Caco-2 (cell line): Measurements from ENCODE around the gene BHLHE40. TPM values are rescaled to one million over a fixed set of nuclear protein-coding genes. Genes with fewer than 3 reads are reported as not detected.

Experiments
- BruUV-seq: library from RNA; stranded (reverse); fragments of 400-500 nt; replicated peaks from 2 replicates; lab custom pipeline; 2021; lab: Mats Ljungman, UMichigan
- CTCF ChIA-PET: fragments of 300-600 bp; sonication (Branson Sonifier 250); formaldehyde crosslinking; loops from one replicate; lab custom pipeline; 2022; ENCODE audit warnings: antibody characterized with exemption; lab: Charles Lee
- POLR2A ChIA-PET: fragments of 300-600 bp; sonication (Branson Sonifier 250); formaldehyde crosslinking; loops from one replicate; lab custom pipeline; 2022; ENCODE audit warnings: antibody characterized with exemption; lab: Charles Lee
- DNase-seq, 2 experiments: peaks; one replicate each; pipeline versions ENCODE4 v3.0.0 to v3.0.0-alpha.2; 2020 to 2022
- H3K27me3 ChIP-seq: replicated peaks from 2 replicates; pipeline ENCODE4 v1.6.0; 2011; ENCODE audit warnings: low read length; ENCODE audit not compliant: control insufficient read depth, insufficient read depth
- H3K36me3 ChIP-seq: 2 replicates; pipeline ENCODE4 v1.5.1; 2011; ENCODE audit warnings: low read length; ENCODE audit not compliant: control insufficient read depth, insufficient read depth
- H3K4me1 ChIP-seq: fragments of 250-450 bp; sonication (Bioruptor Pico); 2 replicates; pipeline ENCODE4 v1.5.1; 2020; ENCODE audit warnings: mild to moderate bottlenecking
- H3K4me3 ChIP-seq: 2 replicates; pipeline ENCODE4 v1.5.1; 2011; ENCODE audit warnings: low read depth, mild to moderate bottlenecking, control low read depth, low read length
- H3K9me3 ChIP-seq: fragments of 250-450 bp; sonication (Bioruptor Pico); 2 replicates; pipeline ENCODE4 v1.5.1; 2020; ENCODE audit warnings: mild to moderate bottlenecking, moderate library complexity
- H3K27ac Mint-ChIP-seq: one replicate; pipeline ENCODE4 v1.8.0; 2022; ENCODE audit warnings: mixed read lengths; ENCODE audit not compliant: unreplicated experiment
- H3K27me3 Mint-ChIP-seq: one replicate; pipeline ENCODE4 v1.8.0; 2022; ENCODE audit warnings: mixed read lengths; ENCODE audit not compliant: insufficient read depth, unreplicated experiment
- H3K36me3 Mint-ChIP-seq: one replicate; pipeline ENCODE4 v1.8.0; 2022; ENCODE audit warnings: mild to moderate bottlenecking, mixed read lengths; ENCODE audit not compliant: insufficient read depth, unreplicated experiment
- H3K4me1 Mint-ChIP-seq: one replicate; pipeline ENCODE4 v1.8.0; 2022; ENCODE audit warnings: low read depth, mixed read lengths; ENCODE audit not compliant: unreplicated experiment
- H3K4me3 Mint-ChIP-seq: one replicate; pipeline ENCODE4 v1.8.0; 2022; ENCODE audit warnings: mild to moderate bottlenecking, moderate library complexity, mixed read lengths; ENCODE audit not compliant: unreplicated experiment
- H3K9me3 Mint-ChIP-seq: one replicate; pipeline ENCODE4 v1.8.0; 2022; ENCODE audit warnings: mixed read lengths; ENCODE audit not compliant: unreplicated experiment
- CTCF ChIP-seq, 2 experiments: fragments of 200-600 bp in 1 of 2; IDR thresholded peaks; 1 replicate in 1 of 2; 2 replicates in 1 of 2; pipeline versions ENCODE4 v1.5.1 to v1.8.0; 2011 to 2022; ENCODE audit warnings: antibody characterized with exemption in 1 of 2, control low read depth in 1 of 2, inconsistent platforms in 1 of 2, low read depth in 1 of 2, low read length in 1 of 2, mild to moderate bottlenecking in 1 of 2, moderate library complexity in 1 of 2; ENCODE audit not compliant: insufficient read depth in 1 of 2, severe bottlenecking in 1 of 2, unreplicated experiment in 1 of 2
- intact Hi-C: fragments of 100-400 bp; cut with micrococcal nuclease; formaldehyde crosslinking; loops from one replicate; pipeline ENCODE4 v1.10.0; 2022; ENCODE audit not compliant: unreplicated experiment
- total RNA-seq: library from RNA; stranded (reverse); gene quantifications from 2 replicates; pipeline ENCODE4 v1.2.3, GENCODE V29; 2022

Gene BHLHE40
- total RNA-seq, 1 experiment from 2014 or later, result 8.5 TPM

- Histone ChIP-seq H3K27me3 (no peaks in the 10 kb centered on the region), H3K4me1 (peaks cover 48% of the 10 kb centered on the region), H3K36me3 (no peaks in the 10 kb centered on the region), H3K4me3 (no peak overlapping the region), H3K9me3 (no peaks in the 10 kb centered on the region)
- DNase-seq, result no peak
- no TSS peak for BruUV-seq
- Mint-ChIP-seq H3K4me1 (peaks cover 59% of the 10 kb centered on the region), H3K9me3 (no peaks in the 10 kb centered on the region), H3K27ac (no peak overlapping the region), H3K27me3 (no peaks in the 10 kb centered on the region), H3K4me3 (no peak overlapping the region), H3K36me3 (peaks cover 5% of the 10 kb centered on the region)
- CTCF ChIA-PET, result no interaction called here
- no peak for TF ChIP-seq CTCF (IDR thresholded peaks at IDR 0.05; ENCODE audit: insufficient read depth in 1 of 2, low read depth in 1 of 2, low read length in 1 of 2, severe bottlenecking in 1 of 2, unreplicated experiment in 1 of 2)
- intact Hi-C loops, result no loop called here
- POLR2A ChIA-PET, result no interaction called here
These were observed 40.4 kb downstream of the BHLHE40 start for GRCh38 chr3:5019411-5020241.

GRCh38 chr3:5020242-5020722, 41.0 kb downstream of the BHLHE40 start:
- intact Hi-C loops, result no loop called here
- CTCF ChIA-PET, result no interaction called here
- no peak overlapping the region for H3K27ac Mint-ChIP-seq

More at GRCh38 chr3:5020242-5020722, 41.0 kb downstream of the BHLHE40 start:
- Mint-ChIP-seq H3K4me3 (no peak overlapping the region), H3K4me1 (peaks cover 54% of the 10 kb centered on the region), H3K27me3 (no peaks in the 10 kb centered on the region), H3K36me3 (peaks cover under 1% of the 10 kb centered on the region), H3K9me3 (no peaks in the 10 kb centered on the region)
- no peak for TF ChIP-seq CTCF (IDR thresholded peaks at IDR 0.05; ENCODE audit: insufficient read depth in 1 of 2, low read depth in 1 of 2, low read length in 1 of 2, severe bottlenecking in 1 of 2, unreplicated experiment in 1 of 2)
- BruUV-seq, result no TSS peak
- no peak for DNase-seq
- H3K36me3 ChIP-seq, result no peaks in the 10 kb centered on the region
- no peak overlapping the region for H3K4me3 ChIP-seq
- peaks cover 48% of the 10 kb centered on the region for H3K4me1 ChIP-seq
- H3K9me3 ChIP-seq, result no peaks in the 10 kb centered on the region
- no peaks in the 10 kb centered on the region for H3K27me3 ChIP-seq
- POLR2A ChIA-PET, result no interaction called here
